ENCODE results near the gene TMED4. TPM values are rescaled to one million over a fixed set of nuclear protein-coding genes. Genes with fewer than 3 reads are reported as not detected.
"Not testable (repeated sequence)": the region's sequence is repeated elsewhere in the genome, so short reads cannot be mapped to it uniquely, and the experiment has no call there.

TMED4 gene
- polyA plus RNA-seq, 10 donors = 64.5 to 107 (median 83.2) TPM

DNA sequence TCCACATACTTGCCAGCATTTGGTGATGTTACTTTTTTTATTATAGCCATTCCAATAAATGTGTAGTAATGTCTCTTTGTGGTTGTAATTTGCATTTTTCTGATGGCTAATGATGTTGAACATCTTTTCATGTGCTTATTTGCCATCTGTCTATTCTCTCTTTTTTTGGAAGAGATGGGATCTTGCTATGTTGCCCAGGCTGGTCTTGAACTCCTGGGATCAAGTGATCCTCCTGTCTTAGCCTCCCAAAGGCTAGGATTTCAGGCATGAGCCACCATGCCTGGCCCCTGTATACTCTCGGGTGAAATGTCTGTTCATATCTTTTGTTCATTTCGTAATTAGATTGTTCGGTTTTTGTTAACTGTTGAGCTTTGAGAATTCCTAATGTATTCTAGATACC, 27.8 kb upstream of the TMED4 start:
- no peak for DNase-seq

GRCh38 chr7:44608916-44609648, 27.1 kb upstream of the TMED4 start:
- peak in 1 of 3 donors; percentile 62 for DNase-seq

GRCh38 chr7:44607141-44608068, 25.4 kb upstream of the TMED4 start:
- DNase-seq = no peak

DNA sequence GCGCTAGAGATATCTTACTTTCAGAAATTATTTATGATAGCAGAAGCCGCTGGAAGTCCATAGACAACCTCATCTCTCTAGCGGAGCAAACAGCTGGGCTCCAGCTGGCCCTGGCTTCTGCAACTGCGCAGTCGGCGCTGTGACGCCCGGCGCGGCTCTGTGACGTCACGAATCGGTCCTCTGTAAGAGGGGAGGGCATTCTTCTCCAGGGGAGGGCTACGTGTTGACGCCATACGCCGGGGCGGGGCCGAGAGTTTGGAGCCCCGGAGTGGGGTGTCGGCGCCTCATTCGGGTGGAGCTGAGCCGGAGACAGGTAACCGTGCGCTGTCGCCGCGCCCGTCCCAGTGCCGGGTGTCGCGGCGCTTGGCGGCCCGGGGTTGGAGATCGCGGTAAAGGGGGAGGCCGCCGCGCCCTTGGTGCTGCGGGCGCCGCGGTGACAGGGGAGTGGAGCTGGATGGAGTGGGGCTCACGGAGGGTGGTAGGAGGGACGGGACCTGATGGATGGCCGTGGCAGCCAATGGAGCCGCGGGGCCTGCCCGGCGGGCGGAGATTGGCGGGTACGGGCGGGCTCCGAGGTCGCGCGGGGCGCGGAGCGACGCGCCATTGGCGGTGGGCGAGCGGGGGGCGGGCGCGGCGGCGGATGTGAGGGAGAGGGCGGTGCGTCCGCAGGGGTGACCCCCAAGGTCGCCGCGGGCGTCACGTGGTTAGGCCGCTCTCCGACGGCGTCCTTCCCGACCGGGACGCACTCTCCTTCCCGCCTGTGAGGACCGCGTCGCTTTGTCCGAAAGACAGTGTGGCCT, 24.5 kb upstream of the TMED4 start, which contains the start of gene OGDH:
Gene OGDH, plus strand, starts transcription at position 287 of the 800 bp plus-strand sequence. CDS start 17,717 bp downstream, outside the sequence.
- peak; percentile 99 to 100 (median 100) for DNase-seq

DNA sequence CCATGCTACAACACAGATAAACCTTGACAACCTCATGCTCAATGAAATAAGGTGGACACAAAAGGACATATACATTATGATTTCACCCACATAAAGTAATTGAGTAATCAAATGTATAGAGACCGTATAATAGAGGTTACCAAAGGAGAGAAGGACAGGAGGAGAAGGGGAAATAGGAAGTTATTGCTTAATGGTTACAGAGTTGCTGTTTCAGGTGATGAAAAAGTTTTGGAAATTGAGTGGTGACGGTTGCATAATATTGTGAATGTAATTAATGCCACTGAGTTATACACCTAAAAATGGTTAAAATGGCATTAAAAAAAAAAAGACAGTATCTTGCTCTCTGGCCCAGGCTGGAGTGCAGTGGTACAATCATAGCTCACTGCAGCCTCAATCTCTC, 22.9 kb upstream of the TMED4 start:
- DNase-seq = no peak

- DNase-seq = no peak
Measured at GRCh38 chr7:44603193-44603592, 21.2 kb upstream of the TMED4 start.

- no peak for DNase-seq
Measured at GRCh38 chr7:44602576-44602910, 20.5 kb upstream of the TMED4 start.

DNA sequence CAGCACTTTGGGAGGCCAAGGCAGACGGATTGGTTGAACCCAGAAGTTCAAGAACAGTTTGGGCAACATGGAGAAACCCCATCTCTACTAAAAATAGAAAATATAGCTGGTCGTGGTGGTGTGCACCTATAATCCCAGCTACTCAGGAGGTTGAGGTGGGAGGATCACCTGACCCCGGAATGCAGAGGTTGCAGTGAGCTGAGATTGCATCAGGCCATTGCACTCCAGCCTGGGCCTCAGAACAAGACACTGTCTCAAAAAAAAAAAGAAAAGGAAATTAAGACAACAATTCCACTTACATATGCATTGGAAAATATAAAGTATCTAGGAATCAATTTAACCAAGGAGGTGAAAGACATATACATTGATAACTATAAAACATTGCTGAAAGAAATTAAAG, 17.2 kb upstream of the TMED4 start:
- DNase-seq = no peak

GRCh38 chr7:44597181-44597580, 15.2 kb upstream of the TMED4 start:
- DNase-seq = not testable (repeated sequence)

DNA sequence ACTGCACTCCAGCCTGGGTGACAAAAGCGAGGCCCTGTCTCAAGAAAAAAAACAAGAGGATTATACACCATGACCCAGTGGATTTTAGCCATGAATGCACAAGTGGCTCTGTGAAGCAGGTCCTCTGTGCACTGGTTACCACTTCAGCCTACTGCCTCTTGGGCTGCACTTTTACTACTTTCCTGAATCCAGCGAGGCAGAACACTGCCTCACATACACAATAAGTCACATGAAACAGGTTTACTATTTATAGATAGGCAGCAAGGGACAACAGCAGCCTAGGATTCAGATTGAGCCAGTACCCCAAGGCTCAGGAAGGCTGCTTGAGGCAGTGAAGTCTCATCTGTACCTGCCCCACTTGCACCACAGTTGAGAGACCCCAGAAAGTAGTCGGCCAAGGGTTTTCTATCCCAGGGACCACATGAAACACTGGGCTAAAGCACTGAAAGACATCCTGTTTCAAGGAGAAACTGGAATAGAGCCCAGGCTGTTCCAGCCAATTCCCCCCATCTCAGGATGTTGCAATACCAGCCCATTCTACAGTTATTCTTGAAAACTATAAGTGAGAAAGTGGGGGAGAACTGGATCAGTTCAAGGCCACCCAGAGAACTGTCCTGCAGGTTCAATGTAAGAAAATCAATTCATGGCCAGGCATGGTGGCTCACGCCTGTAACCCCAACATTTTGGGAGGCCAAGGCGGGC, 14.1 kb upstream of the TMED4 start:
- no peak for DNase-seq

GRCh38 chr7:44590910-44591309, 8.9 kb upstream of the TMED4 start:
- DNase-seq = no peak

- DNase-seq = peak; percentile 45 to 81 (median 55)
Measured at GRCh38 chr7:44587843-44588711, 6.0 kb upstream of the TMED4 start.

DNA sequence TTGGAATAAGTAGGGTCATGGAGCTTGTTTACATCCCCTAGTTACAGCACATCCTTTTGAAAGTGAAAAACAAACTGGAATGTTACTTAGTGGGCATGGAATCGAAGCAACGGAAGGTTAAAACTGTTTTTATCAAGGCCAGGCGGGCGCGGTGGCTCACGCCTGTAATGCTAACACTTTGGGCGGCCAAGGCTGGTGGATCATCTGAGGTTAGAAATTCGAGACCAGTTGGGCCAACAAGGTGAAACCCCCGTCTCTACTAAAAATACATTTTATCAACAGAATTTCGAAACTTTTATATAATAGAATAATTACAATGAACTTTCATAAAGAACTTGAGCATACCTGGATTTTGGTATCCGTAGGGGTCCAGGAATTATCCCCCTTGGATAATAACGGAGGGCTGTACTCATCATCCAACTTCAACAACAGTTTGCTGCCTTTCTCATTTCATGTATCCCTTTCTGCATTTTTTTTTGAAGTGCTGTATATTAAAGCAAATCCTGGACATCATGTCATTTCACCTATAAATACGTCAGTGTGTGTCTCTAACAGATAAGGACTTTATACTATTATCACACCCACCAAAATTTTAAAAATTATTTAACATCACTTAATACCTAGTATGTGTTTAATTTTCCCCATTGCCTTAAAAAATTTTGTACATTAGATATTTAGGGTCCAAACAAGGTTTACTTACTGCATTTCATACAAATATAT, 1.3 kb upstream of the TMED4 start:
- peak in 1 of 3 donors; percentile 39 for DNase-seq

DNA sequence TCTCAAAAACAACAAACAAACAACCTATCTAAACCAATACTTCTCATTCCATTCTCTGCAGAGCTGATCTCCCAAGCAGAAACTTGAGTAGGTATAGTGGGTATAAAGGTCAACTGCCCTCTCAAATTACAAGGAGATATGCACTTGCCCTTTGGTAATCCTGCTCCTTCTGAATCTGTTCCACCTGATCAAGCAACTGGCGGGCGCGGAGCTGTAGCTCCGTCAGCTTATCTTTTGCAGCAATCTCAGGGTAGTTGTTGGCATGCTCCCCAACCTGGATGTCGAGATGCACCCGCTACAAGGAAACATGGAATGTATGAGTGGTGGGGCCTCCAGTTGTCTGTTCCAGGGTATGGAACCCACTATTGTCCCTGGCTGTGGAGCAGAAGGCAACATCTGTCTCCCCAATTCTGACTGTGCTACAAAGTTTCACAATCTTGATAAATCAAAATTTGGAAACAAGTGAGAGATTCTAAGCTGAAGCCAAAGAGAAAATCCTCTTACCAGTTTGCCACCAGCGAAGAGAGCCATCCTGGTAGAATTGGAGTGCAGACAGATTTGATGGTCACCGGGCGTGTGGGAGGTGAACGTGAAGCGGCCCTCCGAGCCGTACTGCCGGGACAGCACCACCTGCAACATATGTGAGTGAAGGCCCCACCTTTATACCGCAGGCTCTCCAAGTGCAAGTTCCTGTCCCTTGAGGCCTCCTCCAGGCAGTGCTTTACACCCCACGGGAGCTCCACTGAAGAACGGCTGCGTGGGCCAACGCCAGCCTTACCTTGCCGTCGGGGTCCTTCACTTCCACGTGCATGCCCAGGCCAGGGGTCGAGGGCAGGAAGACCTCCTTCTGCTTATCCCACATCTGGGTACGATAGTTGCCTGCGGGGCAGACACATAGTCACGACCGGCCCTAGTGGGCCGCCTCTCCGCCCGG, 819 bp downstream of the TMED4 start:
- no peak for DNase-seq

GRCh38 chr7:44576228-44576627, 5.8 kb downstream of the TMED4 start:
- DNase-seq = no peak

- no peak for DNase-seq
Measured at GRCh38 chr7:44575054-44575453, 7.0 kb downstream of the TMED4 start.

GRCh38 chr7:44574287-44574872, 7.7 kb downstream of the TMED4 start:
- no peak for DNase-seq
